Left ventricle myocardium superior (tissue), 1 donor: ENCODE results near the gene TIRAP. TPM values are rescaled to one million over a fixed set of nuclear protein-coding genes. Genes with fewer than 3 reads are reported as not detected.

Experiments used
- ATAC-seq: fragments of 200-7000 bp; cut with Tn5 transposase; one replicate; pipeline ENCODE4 v1.9.1; 2020; ENCODE audit warnings: mild to moderate bottlenecking, moderate library complexity
- DNase-seq: peaks from one replicate; pipeline ENCODE4 v3.0.0-alpha.2; 2020
- intact Hi-C: fragments of 100-400 bp; cut with micrococcal nuclease; formaldehyde crosslinking; loops from one replicate; pipeline ENCODE4 v1.11.0; 2022
- total RNA-seq: library from RNA; stranded (reverse); fragmentation: NEBNext Ultra II Directional; extraction: Animal tissue kit (Norgen Biotek cat#: 25700); gene quantifications from one replicate; pipeline ENCODE4 v1.2.1, GENCODE V29; 2021
- donor health status: DM: no; HTN: yes; CAD: no; lungs with severe emphysema.

The TIRAP gene
- total RNA-seq, 1 donor from 2014 or later = 7.8 TPM

- intact Hi-C loops = loop anchor here (10.0 kb wide), 1 partner anchor 117 kb away; no protein-coding TSS in a partner anchor
- DNase-seq = no peak
- peak; percentile 4 for ATAC-seq
Observed at GRCh38 chr11:126317432-126317755, 34.5 kb downstream of the TIRAP start.

- peak; percentile 83 for DNase-seq
- peak; percentile 94 for ATAC-seq
- intact Hi-C loops = loop anchor here (10.0 kb wide), 1 partner anchor 117 kb away; no protein-coding TSS in a partner anchor
Observed at GRCh38 chr11:126317756-126318573, 35.1 kb downstream of the TIRAP start.

- ATAC-seq (peak; percentile 87), DNase-seq (peak; percentile 47)
- intact Hi-C loops = loop anchor here (10.0 kb wide), 1 partner anchor 116 kb away; no protein-coding TSS in a partner anchor
Observed at GRCh38 chr11:126318574-126319373, 35.9 kb downstream of the TIRAP start.

- intact Hi-C loops = loop anchor here (10.0 kb wide), 1 partner anchor 115 kb away; no protein-coding TSS in a partner anchor
- DNase-seq = no peak
- ATAC-seq = no peak
Observed at GRCh38 chr11:126319374-126319740, 36.5 kb downstream of the TIRAP start.

GRCh38 chr11:126322996-126323395, 40.1 kb downstream of the TIRAP start:
- intact Hi-C loops = no loop called here
- DNase-seq = no peak
- no peak for ATAC-seq

GRCh38 chr11:126327281-126328000, 44.5 kb downstream of the TIRAP start:
- DNase-seq = no peak
- intact Hi-C loops = no loop called here
- no peak for ATAC-seq

GRCh38 chr11:126328001-126328390, 45.1 kb downstream of the TIRAP start:
- intact Hi-C loops = no loop called here
- DNase-seq = no peak
- no peak for ATAC-seq

- DNase-seq = no peak
- ATAC-seq = no peak
- intact Hi-C loops = no loop called here
Observed at GRCh38 chr11:126328444-126328843, 45.6 kb downstream of the TIRAP start.

GRCh38 chr11:126328938-126329643, 46.2 kb downstream of the TIRAP start:
- DNase-seq = no peak
- intact Hi-C loops = no loop called here
- no peak for ATAC-seq

GRCh38 chr11:126329644-126330211, 46.8 kb downstream of the TIRAP start:
- ATAC-seq (no peak), DNase-seq (no peak)
- intact Hi-C loops = no loop called here

GRCh38 chr11:126331286-126331685, 48.4 kb downstream of the TIRAP start:
- ATAC-seq (no peak), DNase-seq (no peak)
- intact Hi-C loops = no loop called here

GRCh38 chr11:126332221-126332711, 49.4 kb downstream of the TIRAP start:
- peak; percentile 88 for DNase-seq
- intact Hi-C loops = no loop called here
- peak; percentile 82 for ATAC-seq

- ATAC-seq (no peak), DNase-seq (no peak)
- intact Hi-C loops = no loop called here
Observed at GRCh38 chr11:126333142-126333541, 50.2 kb downstream of the TIRAP start.

- DNase-seq (no peak), ATAC-seq (no peak)
- intact Hi-C loops = no loop called here
Observed at GRCh38 chr11:126334659-126335462, 52.0 kb downstream of the TIRAP start.

- ATAC-seq (peak; percentile 42), DNase-seq (no peak)
- intact Hi-C loops = no loop called here
Observed at GRCh38 chr11:126335463-126335760, 52.5 kb downstream of the TIRAP start.

- ATAC-seq (no peak), DNase-seq (no peak)
- intact Hi-C loops = no loop called here
Observed at GRCh38 chr11:126336138-126336541, 53.2 kb downstream of the TIRAP start.

GRCh38 chr11:126336671-126337101, 53.8 kb downstream of the TIRAP start:
- intact Hi-C loops = no loop called here

GRCh38 chr11:126337126-126337473, 54.2 kb downstream of the TIRAP start:
- ATAC-seq = no peak
- intact Hi-C loops = no loop called here
- no peak for DNase-seq

More at GRCh38 chr11:126336671-126337101, 53.8 kb downstream of the TIRAP start:
- ATAC-seq = no peak
- DNase-seq = no peak
